Peyer's patch (tissue), 4 donors: ENCODE results near the gene TRMT112.

Experiments
- POLR2A ChIP-seq, 2 donors: fragments of 450-650 bp; IDR thresholded peaks; one replicate each; pipeline ENCODE4 v1.5.1; 2017; ENCODE audit warnings: antibody characterized with exemption in 2 of 2, mild to moderate bottlenecking in 2 of 2, moderate library complexity in 2 of 2
- TF ChIP-seq, protein P1 (sequence below), 6 experiments: fragments of 450-650 bp in 4 of 6; fragments of 200-600 bp in 2 of 6; sonication (generic) in 1 of 6; IDR thresholded peaks; one replicate each; pipeline ENCODE4 v1.5.1; 2017 to 2019; ENCODE audit warnings: antibody characterized with exemption in 6 of 6, mild to moderate bottlenecking in 3 of 6, moderate library complexity in 1 of 6

DNA sequence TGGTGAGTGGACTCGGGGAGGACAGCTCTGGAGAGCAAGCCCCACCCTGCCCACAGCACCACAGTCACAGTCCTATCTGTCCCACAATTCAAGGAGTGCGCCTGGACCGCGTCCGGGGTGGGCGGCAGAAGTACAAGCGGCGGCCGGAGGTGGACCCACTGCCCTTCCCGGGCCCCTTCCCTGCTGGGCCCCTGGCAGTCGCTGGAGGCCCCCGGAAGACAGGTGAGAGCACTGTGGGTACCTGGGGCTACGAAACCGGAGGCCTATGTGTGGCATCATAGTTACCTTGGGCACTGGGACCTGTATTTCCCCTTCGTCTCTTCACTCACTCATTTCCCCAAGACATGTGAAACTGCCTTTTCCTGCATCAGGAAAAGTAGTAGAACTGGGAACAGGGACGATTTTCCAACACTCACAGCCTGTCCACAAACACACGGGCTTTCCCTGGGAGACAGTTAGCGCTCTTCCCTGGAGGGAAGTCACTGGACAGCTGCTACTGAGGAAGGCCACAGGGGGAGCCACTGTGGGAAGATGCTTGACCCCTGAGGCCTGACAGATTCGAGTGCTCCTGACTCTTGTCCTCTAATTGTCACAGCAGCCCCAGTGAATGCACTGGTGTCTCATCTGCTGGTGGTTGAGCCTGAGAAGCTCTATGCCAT lies 3.1 kb downstream of the TRMT112 start:
- TF ChIP-seq, protein P1, sequence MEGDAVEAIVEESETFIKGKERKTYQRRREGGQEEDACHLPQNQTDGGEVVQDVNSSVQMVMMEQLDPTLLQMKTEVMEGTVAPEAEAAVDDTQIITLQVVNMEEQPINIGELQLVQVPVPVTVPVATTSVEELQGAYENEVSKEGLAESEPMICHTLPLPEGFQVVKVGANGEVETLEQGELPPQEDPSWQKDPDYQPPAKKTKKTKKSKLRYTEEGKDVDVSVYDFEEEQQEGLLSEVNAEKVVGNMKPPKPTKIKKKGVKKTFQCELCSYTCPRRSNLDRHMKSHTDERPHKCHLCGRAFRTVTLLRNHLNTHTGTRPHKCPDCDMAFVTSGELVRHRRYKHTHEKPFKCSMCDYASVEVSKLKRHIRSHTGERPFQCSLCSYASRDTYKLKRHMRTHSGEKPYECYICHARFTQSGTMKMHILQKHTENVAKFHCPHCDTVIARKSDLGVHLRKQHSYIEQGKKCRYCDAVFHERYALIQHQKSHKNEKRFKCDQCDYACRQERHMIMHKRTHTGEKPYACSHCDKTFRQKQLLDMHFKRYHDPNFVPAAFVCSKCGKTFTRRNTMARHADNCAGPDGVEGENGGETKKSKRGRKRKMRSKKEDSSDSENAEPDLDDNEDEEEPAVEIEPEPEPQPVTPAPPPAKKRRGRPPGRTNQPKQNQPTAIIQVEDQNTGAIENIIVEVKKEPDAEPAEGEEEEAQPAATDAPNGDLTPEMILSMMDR (IDR thresholded peaks at IDR 0.05) = peak in 1 of 6 experiments; percentile 4
- TF ChIP-seq POLR2A (IDR thresholded peaks at IDR 0.05) = no peak
